IMR-90 (cell line): ENCODE measurements around the gene ETV4. TPM values are rescaled to one million over a fixed set of nuclear protein-coding genes. Genes with fewer than 3 reads are reported as not detected.

Experiments
- ATAC-seq: fragments of 200-7000 bp; cut with Tn5 transposase; 2 replicates; pipeline ENCODE4 v1.9.1; 2020; ENCODE audit warnings: low read depth, mild to moderate bottlenecking, moderate library complexity
- BruUV-seq: library from RNA; stranded (reverse); fragments of 400-500 nt; replicated peaks from 2 replicates; lab custom pipeline; 2021; lab: Mats Ljungman, UMichigan
- CTCF ChIA-PET: fragments of 300-600 bp; formaldehyde crosslinking; extraction: SDS; loops from one replicate; lab custom pipeline; 2021; ENCODE audit warnings: antibody characterized with exemption; lab: Yijun Ruan, JAX
- POLR2A ChIA-PET: fragments of 300-600 bp; sonication (Branson Sonifier 250); formaldehyde crosslinking; loops from one replicate; lab custom pipeline; 2022; ENCODE audit warnings: antibody characterized with exemption; ENCODE audit not compliant: unreplicated experiment; lab: Charles Lee
- DNase-seq: peaks from one replicate; pipeline ENCODE4 v3.0.0; 2013
- H2AFZ ChIP-seq: replicated peaks from 2 replicates; pipeline ENCODE3; 2013; ENCODE audit warnings: low read length, mild to moderate bottlenecking; ENCODE audit not compliant: poor library complexity
- H2AK5ac ChIP-seq: 2 replicates; pipeline ENCODE4 v1.6.1; 2013; ENCODE audit warnings: low read depth, low read length, inconsistent platforms
- H2AK9ac ChIP-seq: replicated peaks from 2 replicates; pipeline ENCODE3; 2013; ENCODE audit warnings: mild to moderate bottlenecking, low read depth, low read length, moderate library complexity; ENCODE audit not compliant: poor library complexity
- H2BK120ac ChIP-seq: 2 replicates; pipeline ENCODE4 v1.6.1; 2013; ENCODE audit warnings: low read depth, low read length, inconsistent platforms
- H2BK15ac ChIP-seq: 3 replicates; pipeline ENCODE4 v1.6.1; 2013; ENCODE audit warnings: low read depth, low read length, inconsistent platforms
- H2BK20ac ChIP-seq: 2 replicates; pipeline ENCODE4 v1.6.1; 2013; ENCODE audit warnings: low read depth, mild to moderate bottlenecking, inconsistent platforms, low read length, moderate library complexity
- H2BK5ac ChIP-seq: 2 replicates; pipeline ENCODE4 v1.6.1; 2013; ENCODE audit warnings: mild to moderate bottlenecking, low read depth, low read length, inconsistent platforms; ENCODE audit not compliant: poor library complexity, severe bottlenecking
- H3K14ac ChIP-seq: replicated peaks from 2 replicates; pipeline ENCODE4 v1.6.1; 2013; ENCODE audit warnings: low read depth, low read length, inconsistent platforms
- H3K18ac ChIP-seq: 2 replicates; pipeline ENCODE4 v1.6.1; 2013; ENCODE audit warnings: low read depth, low read length, control low read depth
- H3K23ac ChIP-seq: 2 replicates; pipeline ENCODE4 v1.6.1; 2013; ENCODE audit warnings: low read depth, low read length, inconsistent platforms
- H3K27ac ChIP-seq: 2 replicates; pipeline ENCODE4 v1.5.1; 2013; ENCODE audit warnings: mild to moderate bottlenecking, control low read depth, low read length; ENCODE audit not compliant: insufficient read depth
- H3K27me3 ChIP-seq: 2 replicates; pipeline ENCODE4 v1.6.1; 2013; ENCODE audit warnings: low read length; ENCODE audit not compliant: control insufficient read depth, insufficient read depth
- H3K36me3 ChIP-seq: 2 replicates; pipeline ENCODE4 v1.6.1; 2013; ENCODE audit warnings: low read length, mixed read lengths; ENCODE audit not compliant: control insufficient read depth, insufficient read depth
- H3K4ac ChIP-seq: 2 replicates; pipeline ENCODE4 v1.6.1; 2013; ENCODE audit warnings: low read depth, low read length, inconsistent platforms
- H3K4me1 ChIP-seq: 2 replicates; pipeline ENCODE4 v1.6.1; 2013; ENCODE audit warnings: low read length, mixed read lengths; ENCODE audit not compliant: control insufficient read depth, insufficient read depth
- H3K4me2 ChIP-seq: 2 replicates; pipeline ENCODE4 v1.6.1; 2013; ENCODE audit warnings: low read depth, mild to moderate bottlenecking, control low read depth, low read length, moderate library complexity
- H3K4me3 ChIP-seq: 2 replicates; pipeline ENCODE4 v1.5.1; 2013; ENCODE audit warnings: low read depth, mild to moderate bottlenecking, control low read depth, low read length, moderate library complexity; ENCODE audit not compliant: insufficient read depth
- H3K56ac ChIP-seq: 2 replicates; pipeline ENCODE4 v1.6.1; 2013; ENCODE audit warnings: low read length, inconsistent platforms; ENCODE audit not compliant: insufficient read depth; ENCODE audit errors: extremely low read depth
- H3K79me1 ChIP-seq, 2 experiments: 2 replicates each; pipeline ENCODE4 v1.6.1; 2013; ENCODE audit warnings: low read length in 2 of 2, inconsistent platforms in 1 of 2, low read depth in 1 of 2
- H3K9ac ChIP-seq: 2 replicates; pipeline ENCODE4 v1.6.1; 2013; ENCODE audit warnings: low read depth, low read length, control low read depth
- H3K9me1 ChIP-seq: 2 replicates; pipeline ENCODE4 v1.6.1; 2013; ENCODE audit warnings: low read length, inconsistent platforms; ENCODE audit not compliant: insufficient read depth
- H3K9me3 ChIP-seq: 2 replicates; pipeline ENCODE4 v1.6.1; 2013; ENCODE audit warnings: low read length; ENCODE audit not compliant: control insufficient read depth, insufficient read depth
- H4K20me1 ChIP-seq: 2 replicates; pipeline ENCODE4 v1.6.1; 2013; ENCODE audit warnings: low read length, inconsistent platforms; ENCODE audit not compliant: insufficient read depth
- H4K5ac ChIP-seq: 2 replicates; pipeline ENCODE4 v1.6.1; 2013; ENCODE audit warnings: mild to moderate bottlenecking, low read depth, low read length, control low read depth
- H4K8ac ChIP-seq, 2 experiments: 2 replicates each; pipeline ENCODE4 v1.6.1; 2013; ENCODE audit warnings: low read depth in 2 of 2, low read length in 2 of 2, control low read depth in 1 of 2, inconsistent platforms in 1 of 2
- H4K91ac ChIP-seq: 2 replicates; pipeline ENCODE4 v1.6.1; 2013; ENCODE audit warnings: low read depth, low read length, inconsistent platforms; ENCODE audit not compliant: insufficient read depth
- MAZ ChIP-seq: IDR thresholded peaks from 2 replicates; pipeline ENCODE4 v1.6.1; 2012; ENCODE audit warnings: low read depth, mild to moderate bottlenecking, low read length, improper control_type of control experiment, moderate library complexity, borderline replicate concordance
- MXI1 ChIP-seq: IDR thresholded peaks from 2 replicates; pipeline ENCODE4 v1.6.1; 2012; ENCODE audit warnings: low read depth, mild to moderate bottlenecking, low read length, moderate library complexity, borderline replicate concordance
- RAD21 ChIP-seq: IDR thresholded peaks from 2 replicates; pipeline ENCODE4 v1.6.1; 2012; ENCODE audit warnings: low read length, improper control_type of control experiment
- RCOR1 ChIP-seq: IDR thresholded peaks from 2 replicates; pipeline ENCODE4 v1.6.1; 2012; ENCODE audit warnings: mild to moderate bottlenecking, low read length, improper control_type of control experiment; ENCODE audit not compliant: insufficient replicate concordance
- WGBS, 2 experiments: methylation state at CpG; one replicate each; pipeline versions ENCODE4 v1.1.5 to v1.1.7; 2013; ENCODE audit warnings: missing lambda C conversion rate in 2 of 2; ENCODE audit not compliant: insufficient read length in 1 of 2; ENCODE audit errors: extremely low coverage in 2 of 2; 5-methylcytosine and 5-hydroxymethylcytosine counted together
- dilution Hi-C: fragments of 300-500 bp; cut with HindIII; formaldehyde crosslinking; loops from one replicate; pipeline ENCODE4 v1.14.3; 2018; ENCODE audit warnings: low sequenced_read_pairs; ENCODE audit not compliant: unreplicated experiment
- in situ Hi-C: fragments of 300-500 bp; cut with MboI; formaldehyde crosslinking; loops from 3 replicates; pipeline ENCODE4 v1.14.3; 2019; ENCODE audit warnings: low sequenced_read_pairs, inconsistent platforms, mixed read lengths
- intact Hi-C: fragments of 100-400 bp; cut with micrococcal nuclease; formaldehyde crosslinking; loops from 2 replicates; pipeline ENCODE4 v1.10.0; 2022
- polyA plus RNA-seq, 3 experiments: library from polyadenylated mRNA; depleted of rRNA; stranded (reverse); fragments of >200 nt; gene quantifications; 2 replicates each; pipeline ENCODE4 v1.2.3, GENCODE V29; 2012; ENCODE audit warnings: low replicate concordance in 1 of 3
- total RNA-seq: library from RNA; depleted of rRNA; stranded (reverse); fragments of >200 nt; gene quantifications from 2 replicates; pipeline ENCODE4 v1.2.3, GENCODE V29; 2012
- TF ChIP-seq, protein P1 (sequence below): fragments of 150-350 bp; IDR thresholded peaks from 2 replicates; pipeline ENCODE4 v1.6.1; 2017; ENCODE audit warnings: mild to moderate bottlenecking, antibody characterized with exemption, low read length, low read depth

Gene ETV4
- total and polyA plus RNA-seq, 2 of the 4 experiments (the other 2 are of a cell fraction): 4.3 to 13.2 TPM

DNA sequence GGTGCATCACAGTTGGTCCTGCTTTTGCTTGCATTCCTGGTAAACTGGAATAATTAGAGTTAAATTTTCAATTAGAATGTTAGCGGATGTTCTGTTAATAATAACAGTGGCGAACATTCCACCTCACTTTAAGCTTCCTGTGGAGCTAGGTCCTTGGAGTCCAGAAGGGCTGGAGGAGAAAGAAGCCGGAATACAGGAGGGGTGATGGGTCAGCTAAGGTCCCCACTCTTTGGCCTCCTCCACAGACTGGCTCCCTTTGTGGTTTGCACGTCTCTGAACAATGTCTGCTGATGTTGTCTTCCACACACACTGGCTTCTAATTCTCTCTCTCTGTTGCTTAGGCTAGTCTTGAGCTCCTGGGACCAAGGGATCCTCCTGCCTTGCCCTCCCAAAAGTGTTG, 35.0 kb upstream of the ETV4 start:
- H4K8ac ChIP-seq: peak overlapping the region in 1 of 2 experiments; percentile 9; a peak in 1 of 4 replicates
- BruUV-seq: no TSS peak
- H3K27me3 ChIP-seq: no peaks in the 10 kb centered on the region
- peaks cover 18% of the 10 kb centered on the region for H3K4me1 ChIP-seq
- peaks cover 17% of the 10 kb centered on the region for H3K9me1 ChIP-seq
- H3K56ac ChIP-seq: no peak overlapping the region
- no peak overlapping the region for H3K18ac ChIP-seq
- peak overlapping the region; percentile 65; the same call in 1 of the 2 replicates for H2BK120ac ChIP-seq
- no peak overlapping the region for H4K5ac ChIP-seq
- TF ChIP-seq, protein P1, sequence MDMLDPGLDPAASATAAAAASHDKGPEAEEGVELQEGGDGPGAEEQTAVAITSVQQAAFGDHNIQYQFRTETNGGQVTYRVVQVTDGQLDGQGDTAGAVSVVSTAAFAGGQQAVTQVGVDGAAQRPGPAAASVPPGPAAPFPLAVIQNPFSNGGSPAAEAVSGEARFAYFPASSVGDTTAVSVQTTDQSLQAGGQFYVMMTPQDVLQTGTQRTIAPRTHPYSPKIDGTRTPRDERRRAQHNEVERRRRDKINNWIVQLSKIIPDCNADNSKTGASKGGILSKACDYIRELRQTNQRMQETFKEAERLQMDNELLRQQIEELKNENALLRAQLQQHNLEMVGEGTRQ: no peak
- TF ChIP-seq MAZ (no peak), RAD21 (no peak), RCOR1 (no peak), MXI1 (no peak)
- POLR2A ChIA-PET: no interaction called here
- H2AK5ac ChIP-seq: peak overlapping the region; percentile 56
- no peaks in the 10 kb centered on the region for H3K9me3 ChIP-seq
- peak overlapping the region; percentile 68 for H4K91ac ChIP-seq
- H3K23ac ChIP-seq: peak overlapping the region; percentile 68; the same call in 1 of the 2 replicates
- no peak overlapping the region for H2AFZ ChIP-seq
- no peak overlapping the region for H3K27ac ChIP-seq
- H2AK9ac ChIP-seq: no peak overlapping the region
- no peaks in the 10 kb centered on the region for H3K36me3 ChIP-seq
- H2BK15ac ChIP-seq: peak overlapping the region; percentile 85; the same call in 2 of the 3 replicates
- no peak for ATAC-seq
- CTCF ChIA-PET: no interaction called here
- no peak overlapping the region for H3K4me2 ChIP-seq
- intact Hi-C loops: no loop called here
- peak overlapping the region; percentile 51 for H2BK20ac ChIP-seq
- peak overlapping the region; percentile 71 for H3K14ac ChIP-seq
- WGBS, 2 experiments: no CpG with 5 or more reads among the region's 4 CpGs
- no peak overlapping the region for H3K9ac ChIP-seq
- DNase-seq: no peak
- peak overlapping the region; percentile 73 for H3K4ac ChIP-seq
- no peaks in the 10 kb centered on the region for H3K79me1 ChIP-seq
- H2BK5ac ChIP-seq: no peak overlapping the region
- dilution Hi-C loops: no loop called here
- no peak overlapping the region for H3K4me3 ChIP-seq
- no peaks in the 10 kb centered on the region for H4K20me1 ChIP-seq
- in situ Hi-C loops: no loop called here
